ENCODE measurements around the gene PTPRE.

Gene PTPRE

DNA sequence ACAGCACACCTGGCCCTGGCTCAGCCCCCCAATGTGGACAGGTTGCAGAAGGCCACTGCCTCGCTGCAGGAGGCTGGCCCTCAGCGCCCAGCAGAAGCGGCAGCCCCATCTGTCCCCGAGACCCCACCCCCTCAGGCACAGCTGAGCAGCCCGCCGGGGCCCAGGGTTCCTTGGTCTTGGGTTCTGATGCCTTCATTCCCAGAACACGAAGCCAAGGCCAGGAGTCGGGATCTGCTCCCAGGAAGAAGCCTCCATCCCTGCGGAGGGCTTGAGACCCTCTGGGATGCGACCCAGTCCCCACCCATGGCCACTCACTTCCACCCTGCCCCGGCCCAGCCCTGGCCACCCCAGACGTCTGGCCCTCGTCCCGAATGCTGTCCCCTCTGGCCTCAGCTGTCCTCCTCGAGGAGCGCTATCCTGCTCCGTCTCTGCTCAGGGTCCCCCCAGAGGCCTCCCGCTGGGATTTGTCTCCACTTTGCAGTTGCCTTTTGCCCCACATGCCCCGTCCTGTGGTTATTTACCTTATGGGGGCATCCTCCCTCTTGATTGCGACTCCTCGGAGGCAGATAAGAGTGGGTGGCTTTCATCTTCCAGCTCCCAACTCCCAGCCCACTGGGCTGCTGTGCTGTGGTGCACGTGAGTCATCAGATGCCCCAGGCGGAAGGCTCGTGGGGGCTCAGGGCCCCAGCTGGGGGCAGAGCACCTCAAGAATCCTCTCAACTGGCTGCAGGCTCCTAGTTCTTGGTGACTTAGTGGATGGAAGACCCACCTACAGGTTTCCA, 121.8 kb downstream of the PTPRE start:
- no peak for DNase-seq

DNA sequence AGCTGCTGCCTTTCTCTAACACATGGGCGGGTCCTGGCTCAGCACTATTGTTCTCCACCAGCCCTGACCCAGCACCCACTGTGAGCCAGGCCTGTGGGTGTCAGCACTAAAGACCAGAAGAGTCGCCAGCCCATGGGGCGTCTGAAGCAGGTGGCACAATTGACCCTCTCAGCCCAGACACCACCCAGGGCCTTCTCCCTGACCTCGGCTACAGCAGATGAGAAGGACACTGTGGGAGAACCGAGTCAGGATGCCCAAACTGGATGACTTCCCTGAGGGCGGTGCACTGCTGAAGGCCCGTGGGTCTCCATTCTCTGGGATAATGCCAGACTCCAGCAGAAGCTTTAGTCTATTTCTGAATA, 122.4 kb downstream of the PTPRE start:
- DNase-seq: no peak

DNA sequence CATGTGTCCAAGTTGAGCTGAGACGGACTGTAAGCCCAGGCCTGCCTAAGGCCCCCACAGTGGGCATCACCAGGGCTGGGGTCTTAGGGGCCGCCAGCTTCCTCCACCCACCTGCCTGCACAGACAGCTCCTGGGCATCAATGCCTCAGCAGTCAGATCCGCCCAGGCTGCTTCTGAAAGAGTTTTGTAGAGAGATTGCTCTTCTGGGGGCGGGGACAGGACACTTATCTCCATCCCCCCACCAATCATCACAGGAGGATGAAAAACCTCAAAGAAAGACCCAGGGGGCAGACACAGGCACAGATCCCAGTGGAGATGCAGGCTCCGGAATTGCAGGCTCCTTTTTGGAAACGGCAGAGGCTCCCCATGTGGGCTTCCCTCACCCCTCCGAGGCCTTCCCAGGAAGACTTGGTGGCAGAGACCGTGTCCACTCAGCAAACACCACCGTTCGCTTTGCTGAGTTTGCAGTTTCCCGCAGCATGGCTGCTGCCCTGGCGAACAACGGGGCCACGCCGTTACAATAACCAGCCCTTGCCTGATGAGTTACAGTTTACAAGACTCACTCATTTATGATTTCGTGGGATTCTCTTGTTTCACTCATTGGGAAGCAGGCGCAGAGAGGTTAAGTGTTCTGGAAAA, 122.9 kb downstream of the PTPRE start:
- DNase-seq: no peak

DNA sequence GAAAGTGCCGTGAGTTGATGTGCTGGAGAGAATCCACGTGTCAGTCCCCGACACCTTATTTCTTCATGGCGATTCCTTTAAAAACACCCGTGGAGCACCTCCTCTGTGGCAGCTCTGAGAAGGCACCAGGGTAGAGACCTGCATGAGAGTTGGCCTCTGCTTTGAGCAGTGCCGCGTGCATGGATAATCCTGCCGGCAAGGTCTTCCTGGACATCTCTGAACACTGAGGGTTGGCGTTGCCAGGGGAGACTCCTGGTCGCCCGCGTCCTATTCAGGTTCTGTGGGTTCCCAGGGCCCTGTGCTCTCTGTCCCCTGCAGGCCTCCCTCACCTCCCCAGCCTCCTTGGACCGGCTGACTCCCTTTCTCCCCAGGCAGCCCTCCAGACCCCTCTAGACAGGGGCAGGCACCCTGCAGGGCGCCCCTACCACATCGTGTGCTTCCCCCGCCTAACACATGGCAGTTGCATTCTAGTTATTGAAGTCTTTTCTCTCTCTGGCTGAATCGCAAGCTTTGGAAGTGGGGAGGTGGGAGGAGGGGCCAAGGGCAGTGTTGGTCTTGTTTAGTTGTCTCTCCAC, 123.7 kb downstream of the PTPRE start:
- DNase-seq: no peak

DNA sequence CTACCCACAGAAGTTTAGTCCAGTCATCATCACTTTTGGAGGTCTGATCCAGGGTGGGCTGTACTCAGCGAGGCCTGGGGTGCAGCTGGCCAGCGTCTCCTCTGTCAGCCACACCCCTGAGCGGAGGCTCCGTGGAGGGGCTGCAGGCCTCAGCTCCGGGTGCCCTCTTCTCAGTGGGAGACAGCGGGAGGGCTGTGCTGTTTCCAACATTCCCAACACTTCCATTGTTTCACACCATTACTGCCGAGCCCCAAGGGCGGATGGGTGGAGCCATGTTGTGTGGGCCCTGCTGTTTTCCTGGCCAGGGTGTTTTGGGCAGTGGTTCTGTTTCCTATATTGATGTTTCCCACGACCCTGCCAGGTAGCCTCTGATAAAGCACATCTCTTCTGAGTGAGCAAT, 124.3 kb downstream of the PTPRE start:
- DNase-seq: no peak

DNA sequence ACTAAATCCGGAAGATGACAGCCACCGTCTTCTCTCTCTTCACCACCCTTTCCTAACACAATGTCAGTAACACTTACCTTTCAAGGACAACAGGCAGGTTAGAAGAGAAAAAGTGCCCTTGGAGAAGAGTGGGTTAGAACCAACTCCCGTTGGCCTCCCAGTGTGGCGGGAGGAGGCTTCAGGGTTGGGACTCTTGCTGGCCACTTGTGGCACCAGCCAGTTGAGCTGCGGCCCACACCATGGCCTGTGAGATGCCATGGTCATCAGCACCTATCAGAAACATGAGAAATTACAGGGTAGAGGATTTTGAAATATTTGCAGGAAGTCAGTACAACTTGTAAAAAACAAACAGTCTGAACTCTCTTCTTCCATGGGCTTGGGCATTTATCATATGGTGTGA, 125.6 kb downstream of the PTPRE start:
- DNase-seq: no peak

DNA sequence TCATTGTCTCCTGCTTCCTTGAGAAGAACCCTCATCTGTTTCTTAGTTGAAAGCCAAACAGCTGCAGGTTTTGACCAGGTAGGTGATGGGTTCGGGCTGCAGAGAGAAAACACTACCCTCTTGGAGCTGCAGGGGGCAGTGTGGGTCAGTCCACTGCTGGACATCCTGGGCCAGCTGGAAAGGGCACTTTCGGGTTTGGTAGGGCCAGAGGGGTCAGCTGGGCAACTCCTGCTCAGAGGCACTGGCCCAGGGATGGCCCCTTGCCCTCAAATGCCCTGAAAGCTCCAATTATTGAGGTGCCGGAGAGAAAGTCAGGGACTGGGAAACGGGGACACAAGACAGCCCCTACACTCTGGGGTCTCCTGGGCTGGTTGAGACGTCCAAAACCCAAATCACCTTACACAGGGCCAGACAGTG, 128.7 kb downstream of the PTPRE start:
- peak; percentile 47 for DNase-seq

DNA sequence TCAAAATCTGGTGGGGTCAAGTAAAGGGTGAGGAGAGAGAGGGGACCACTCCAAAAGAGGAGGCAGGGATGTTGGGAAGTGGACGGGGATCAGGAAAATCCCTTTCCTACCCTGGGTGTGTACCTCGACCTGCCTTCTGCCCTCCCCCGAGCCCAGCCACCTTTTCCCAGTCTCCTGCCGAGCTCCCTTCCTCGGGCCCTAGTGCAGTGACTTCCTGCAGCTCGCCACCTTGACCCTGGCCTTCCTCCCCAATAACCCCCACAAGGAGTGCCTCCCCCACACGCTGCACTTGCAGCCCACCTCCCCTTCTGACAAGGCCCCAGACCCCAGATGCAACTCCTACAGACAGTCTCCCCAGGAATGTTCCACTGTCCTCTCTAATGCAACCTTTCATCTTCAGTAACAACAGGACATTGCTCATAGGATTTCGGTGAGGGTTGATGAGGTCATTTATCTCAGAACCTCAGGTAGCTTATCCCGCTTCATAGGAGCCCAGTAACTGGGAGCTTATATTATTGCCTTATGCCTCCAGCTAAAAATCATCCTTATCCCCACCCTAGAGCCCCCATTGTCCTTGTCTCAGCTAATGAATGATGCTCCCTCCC, 129.2 kb downstream of the PTPRE start:
- no peak for DNase-seq

DNA sequence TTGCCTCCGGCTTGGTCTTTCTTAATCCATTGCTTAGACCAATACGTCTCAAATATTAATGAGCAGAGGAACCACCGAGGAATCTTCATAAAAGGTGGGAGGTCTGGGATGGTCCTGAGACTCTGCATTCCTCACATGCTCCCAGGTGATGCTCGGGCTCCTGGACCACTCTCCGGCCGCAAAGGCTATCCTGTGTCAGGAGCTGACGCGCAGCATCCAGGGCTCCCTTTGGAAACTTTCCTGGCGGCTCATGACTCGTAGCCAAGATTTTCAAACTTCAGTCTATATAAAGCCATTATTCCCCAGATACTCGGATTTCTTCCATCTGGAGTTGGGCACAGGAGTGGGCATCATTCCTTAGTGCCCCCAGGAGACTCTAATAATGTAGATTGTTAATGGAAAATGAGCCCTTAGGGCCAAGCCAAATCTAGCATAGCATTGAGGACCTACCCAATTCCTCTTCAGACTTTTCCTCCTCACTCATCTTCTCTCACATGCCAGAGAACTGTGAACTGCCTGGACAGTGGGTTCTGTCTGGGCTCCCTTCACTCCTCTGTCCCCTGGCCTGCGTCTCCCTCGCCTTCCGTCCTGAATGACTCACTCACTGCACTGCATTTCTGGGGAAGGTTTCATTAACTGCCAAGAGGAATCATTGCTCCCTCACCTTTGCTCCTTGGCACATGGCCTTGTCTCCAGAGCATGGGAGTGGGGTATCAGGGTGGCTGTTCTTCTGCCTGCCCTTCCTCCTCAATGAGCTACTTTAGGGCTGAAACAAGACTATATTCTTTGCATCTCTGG, 130.0 kb downstream of the PTPRE start:
- DNase-seq: no peak

DNA sequence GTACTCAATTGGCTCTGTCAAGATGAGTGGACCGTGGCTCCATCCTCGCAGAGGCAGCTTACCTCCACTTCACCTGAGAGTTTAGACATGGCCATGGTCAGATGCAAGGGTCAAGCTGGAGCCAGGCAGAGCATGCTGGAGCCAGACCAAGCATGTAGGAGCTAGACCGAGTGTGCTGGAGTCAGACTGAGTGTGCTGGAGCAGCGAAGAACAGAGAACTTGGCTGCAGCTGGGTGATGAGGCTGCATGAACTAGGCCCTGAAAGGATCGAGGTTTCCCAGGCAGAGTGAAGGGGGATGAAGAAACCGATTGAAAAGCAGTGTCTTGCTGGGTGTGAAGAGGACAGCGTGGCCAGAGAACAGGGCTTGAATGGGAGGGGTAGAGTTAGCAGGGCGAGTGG, 133.2 kb downstream of the PTPRE start:
- no peak for DNase-seq

DNA sequence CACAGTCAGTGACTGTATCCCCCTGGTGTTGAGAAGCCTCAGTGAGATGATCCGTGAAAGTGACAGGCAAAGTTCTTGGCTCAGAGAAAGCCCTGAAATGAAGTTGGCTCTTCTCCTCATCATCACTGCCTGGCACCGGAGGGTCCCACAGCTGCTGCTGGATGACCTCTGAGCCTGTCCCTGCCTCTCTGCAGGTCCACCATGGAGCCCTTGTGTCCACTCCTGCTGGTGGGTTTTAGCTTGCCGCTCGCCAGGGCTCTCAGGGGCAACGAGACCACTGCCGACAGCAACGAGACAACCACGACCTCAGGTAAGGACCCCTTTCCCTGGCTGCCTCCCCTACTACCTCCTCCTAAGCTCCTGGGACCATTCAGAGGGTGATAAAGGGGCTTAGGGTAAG, 133.8 kb downstream of the PTPRE start:
- no peak for DNase-seq

DNA sequence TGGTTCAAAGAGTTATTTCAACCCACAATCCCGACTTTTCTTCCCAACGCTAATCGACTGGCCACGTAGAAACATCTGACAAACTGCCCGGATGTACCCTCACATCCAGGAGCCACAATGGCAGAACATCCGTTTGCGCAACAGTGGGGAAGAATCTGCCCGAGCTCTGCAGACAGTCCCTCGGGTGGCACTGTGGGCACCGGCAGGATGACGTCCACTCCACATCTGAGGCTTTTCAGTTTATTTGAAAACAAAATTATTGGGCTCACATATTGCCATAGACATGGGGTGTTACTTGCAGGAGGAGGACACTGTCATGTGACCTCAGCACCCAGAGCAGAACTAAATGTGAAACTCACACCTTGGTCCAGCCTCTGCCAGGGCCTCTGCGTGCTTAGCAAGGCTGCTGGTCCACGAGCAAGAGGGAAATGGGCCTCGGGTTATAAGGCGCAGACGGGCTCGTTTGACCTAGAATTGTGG, 135.3 kb downstream of the PTPRE start:
- no peak for DNase-seq

DNA sequence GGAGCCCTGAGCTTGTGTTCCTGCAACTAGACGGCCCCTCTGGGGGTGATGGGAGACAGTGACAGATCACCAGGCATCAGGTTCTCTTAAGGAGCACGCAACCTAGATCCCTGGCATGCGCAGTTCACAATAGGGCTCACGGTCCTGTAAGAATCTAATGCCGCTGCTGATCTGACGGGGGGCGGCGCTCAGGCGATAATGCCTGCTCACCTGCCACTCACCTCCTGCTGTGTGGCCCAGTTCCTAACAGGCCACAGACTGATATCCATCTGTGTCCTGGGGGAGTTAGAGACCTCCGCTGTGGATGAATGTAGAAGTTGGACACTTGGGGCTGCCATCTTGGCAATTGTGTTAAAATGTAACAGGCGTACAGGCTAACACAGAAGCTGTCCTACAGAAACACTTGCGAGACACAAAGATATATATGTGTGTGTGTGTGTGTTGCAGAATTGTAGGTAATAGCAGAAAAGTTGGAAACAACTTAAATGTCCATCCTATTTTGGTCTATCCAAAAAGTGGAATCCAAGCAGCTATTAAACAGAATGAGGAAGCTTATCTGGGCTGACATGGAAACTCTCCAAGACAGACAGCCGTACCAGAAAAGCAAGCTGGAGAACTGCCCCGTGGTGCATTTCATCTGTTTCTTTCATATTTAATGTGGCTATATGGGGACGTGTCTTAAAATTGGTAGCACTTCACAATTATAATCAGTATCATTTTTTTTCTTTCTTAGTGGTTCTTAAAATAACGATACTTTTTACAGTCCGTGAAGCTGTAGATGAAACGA, 136.5 kb downstream of the PTPRE start:
- DNase-seq: no peak

DNA sequence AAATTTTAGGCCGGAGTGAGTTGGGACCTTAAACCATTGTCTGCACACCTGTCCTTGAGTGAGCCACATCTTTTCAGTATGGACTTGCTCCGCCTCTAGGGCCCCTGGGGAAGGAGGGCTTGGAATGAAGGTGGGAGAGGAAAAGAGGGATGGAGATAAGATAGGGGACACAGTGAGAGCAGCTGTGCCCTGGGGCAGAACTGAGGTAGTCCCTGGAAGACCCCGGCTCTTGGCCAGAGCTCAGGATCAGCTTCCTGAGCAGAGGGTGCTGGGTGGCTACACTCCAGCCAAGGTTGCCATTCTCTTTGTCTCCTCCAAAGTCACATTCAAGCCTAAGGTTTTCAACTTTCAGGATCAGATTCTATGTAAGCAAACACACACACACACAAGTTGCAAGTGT, 137.3 kb downstream of the PTPRE start:
- no peak for DNase-seq

DNA sequence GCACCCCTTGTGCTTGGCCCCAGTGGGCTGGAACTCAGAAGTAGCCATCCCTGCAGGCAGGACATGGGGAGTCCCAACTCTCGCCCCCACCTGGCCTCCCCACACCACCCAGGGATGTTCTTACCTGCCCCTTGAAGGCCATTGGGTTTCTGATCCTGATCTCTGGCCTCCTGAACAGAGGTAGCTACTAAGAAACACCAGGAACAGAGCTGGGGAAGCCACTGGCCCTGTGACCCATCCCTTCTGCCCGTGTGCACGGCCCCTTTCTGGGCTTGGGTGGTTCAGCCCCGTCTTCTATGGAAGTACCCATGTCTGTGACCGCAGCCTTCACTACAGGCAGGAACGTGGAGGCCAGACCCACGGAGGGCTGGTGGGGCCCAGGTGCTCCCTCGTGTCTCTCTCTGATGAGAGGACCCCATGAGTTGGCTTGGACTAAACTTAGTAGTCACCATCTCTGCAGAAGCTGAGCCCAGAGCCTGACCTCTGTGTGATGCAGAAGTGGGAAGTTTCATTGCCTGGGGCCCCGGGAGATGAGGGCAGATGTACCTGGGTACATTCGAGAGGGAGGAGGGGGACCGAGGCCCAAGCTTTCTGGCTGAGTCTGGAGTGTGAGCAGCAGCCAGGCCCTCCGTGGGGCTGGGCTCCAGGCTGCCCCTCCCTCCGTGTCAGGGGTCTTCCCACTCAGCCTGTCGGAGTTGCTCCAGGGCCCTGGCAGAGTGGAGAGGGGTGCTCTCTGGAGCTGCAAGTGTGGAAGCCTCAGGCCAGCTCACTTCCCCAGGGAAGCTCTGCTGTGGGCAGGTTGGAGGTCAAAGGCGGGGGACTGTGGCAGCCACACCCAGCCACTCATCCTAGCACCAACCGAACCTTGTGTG, 138.3 kb downstream of the PTPRE start:
- DNase-seq: no peak

DNA sequence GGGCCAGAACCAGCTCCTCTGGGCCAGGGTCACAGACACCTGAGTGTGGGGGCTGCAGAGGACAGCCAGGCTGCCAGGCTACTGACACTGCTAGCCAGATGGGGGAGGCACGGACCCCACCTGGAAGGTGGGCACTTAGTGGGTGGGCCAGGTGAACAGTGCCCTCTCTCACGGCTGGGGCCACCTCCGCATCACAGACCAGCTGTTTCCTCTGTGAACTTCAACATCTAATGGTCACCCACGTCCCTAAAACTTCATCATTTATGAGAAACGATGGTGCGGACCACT, 138.9 kb downstream of the PTPRE start:
- DNase-seq: no peak

DNA sequence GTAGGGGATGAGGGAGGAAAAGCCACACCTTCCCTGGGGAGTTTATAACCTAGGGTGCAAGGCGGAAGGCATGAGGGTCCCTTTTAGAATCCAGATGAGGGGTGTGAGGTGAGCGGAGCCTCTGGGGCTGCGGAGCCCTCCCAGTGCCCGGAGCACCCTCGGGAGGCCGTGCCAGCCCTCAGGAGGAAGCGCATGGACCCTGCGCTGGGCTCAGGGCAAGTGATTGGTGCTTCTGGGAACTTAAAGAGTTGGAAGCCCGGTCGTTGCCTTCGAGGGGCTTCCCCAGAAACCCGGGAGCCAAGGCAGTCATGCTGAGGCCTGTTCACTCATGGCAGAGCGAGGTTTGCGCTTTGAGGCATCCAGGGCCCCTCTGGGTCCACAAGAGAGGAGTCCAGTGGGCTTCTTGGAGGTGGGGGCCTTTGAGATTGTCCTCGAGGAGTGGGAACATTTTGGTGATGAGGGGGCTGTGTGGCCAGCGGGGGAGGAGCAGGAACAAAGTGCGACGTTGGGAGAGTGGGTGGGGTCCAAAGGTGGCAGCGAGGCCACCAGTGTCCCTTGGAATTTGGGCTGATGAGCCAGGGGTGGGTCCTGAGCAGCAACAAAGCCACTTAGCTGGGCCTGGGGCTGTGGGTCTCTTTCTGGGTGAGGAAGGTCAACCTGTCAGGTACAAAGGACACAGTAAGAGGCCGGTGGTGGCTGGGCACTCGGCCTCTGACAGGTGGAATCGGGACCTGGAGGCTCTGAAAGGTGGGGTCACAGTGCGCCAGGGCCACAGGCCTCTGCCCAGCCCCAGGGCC, 139.5 kb downstream of the PTPRE start:
- DNase-seq: no peak

DNA sequence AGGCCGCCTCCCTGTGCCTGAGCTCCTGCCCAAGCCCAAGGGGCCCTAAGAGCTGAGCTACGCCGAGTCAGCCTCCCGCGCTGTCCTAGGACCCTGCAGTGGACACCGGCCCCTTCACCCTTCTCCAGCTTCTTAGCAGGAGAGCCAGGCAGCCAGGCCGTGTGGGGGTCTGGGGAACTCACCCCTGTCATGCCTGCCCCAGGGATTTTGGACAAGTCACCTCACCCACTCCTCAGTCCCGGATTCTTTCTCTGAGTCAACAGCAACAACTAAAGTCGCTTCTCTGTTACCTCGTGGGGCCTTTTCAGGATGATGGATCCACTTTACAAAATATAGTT, 140.0 kb downstream of the PTPRE start:
- no peak for DNase-seq

DNA sequence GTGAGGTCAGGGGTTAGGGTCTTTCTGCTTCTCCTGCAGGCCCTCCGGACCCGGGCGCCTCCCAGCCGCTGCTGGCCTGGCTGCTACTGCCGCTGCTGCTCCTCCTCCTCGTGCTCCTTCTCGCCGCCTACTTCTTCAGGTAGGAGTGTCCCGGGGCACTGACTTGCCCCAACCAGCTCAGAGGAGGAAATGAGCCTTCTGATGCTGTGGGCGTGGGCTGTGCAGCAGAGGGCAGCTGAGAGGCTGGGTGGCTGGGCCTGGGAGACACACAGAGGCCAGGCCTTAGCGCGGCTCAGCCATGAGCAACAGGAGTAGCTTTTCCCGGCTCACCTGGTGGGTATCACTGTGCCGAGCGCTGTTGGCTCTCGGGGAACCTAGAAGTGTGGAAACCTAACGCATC, 140.4 kb downstream of the PTPRE start:
- peak; percentile 71 for DNase-seq

DNA sequence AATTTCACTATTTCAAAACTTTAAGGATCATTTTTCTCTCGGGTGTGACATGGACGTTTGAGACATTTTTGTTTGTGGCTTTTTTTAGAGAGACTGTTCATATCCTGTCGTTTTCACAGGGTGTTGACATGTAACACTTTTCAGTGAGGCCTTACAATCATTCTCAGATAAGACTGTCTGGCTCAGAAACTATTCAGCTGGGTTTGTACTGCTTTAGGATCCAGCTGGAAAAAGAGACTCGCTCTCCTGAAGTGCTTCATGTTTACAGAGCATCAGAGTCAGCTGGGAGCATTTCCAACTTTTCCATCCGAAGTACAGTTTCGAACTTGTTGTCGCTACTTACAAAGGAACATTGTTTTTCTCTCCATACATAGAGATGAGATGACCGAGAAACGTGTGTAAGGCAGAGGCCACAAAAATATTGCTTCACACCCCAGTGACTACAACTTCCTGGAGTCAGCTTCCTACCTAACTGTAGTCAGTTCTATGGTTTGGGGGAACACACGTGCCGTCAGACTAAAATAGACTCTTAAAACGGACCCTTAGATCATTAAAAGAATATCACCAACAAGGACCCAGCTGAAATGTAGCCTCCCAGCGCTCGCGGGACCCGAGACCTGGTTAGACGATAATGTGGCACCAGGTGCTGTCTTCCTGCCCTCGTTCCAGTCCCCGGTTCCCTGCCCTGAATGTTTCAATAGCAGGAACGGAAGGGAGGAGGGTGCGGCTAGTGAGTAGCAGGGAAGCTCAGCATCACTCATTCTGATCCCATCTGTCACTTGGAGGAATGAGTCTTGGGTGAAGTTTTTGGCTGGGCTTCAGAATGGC, 141.3 kb downstream of the PTPRE start:
- DNase-seq: no peak

Measured in effector CD8-positive, alpha-beta T cell (primary cell).